Breast epithelium (tissue), 3 donors: Measurements from ENCODE around the gene CHCHD6.

Experiments
- POLR2A ChIP-seq: fragments of 450-650 bp; IDR thresholded peaks from one replicate; pipeline ENCODE4 v1.6.1; 2016; ENCODE audit warnings: antibody characterized with exemption, mild to moderate bottlenecking, moderate library complexity
- TF ChIP-seq, protein P1 (sequence below), 3 donors: fragments of 450-650 bp; IDR thresholded peaks; one replicate each; pipeline ENCODE4 v1.5.1; 2016 to 2017; ENCODE audit warnings: antibody characterized with exemption in 3 of 3, mild to moderate bottlenecking in 3 of 3, moderate library complexity in 3 of 3

DNA sequence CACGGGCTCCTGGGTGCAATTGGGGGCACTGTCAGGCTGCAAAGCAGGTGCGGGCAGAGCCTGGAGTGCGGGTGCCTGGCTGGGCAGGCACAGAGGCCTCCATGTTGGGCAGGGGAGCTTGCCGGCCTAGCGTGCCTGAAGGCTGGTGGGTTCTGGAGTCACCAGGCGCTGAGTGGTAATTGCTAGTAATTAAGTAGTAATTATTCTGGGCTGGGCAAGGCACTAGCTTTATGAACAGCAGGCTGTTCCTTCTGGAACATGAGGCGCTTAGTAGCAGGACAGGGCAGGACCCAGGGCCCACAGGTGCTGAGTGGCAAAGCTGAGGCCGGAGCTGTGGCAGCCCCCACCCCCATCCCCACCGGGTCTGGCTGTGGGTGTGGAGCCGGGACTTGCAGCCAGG lies 304.2 kb downstream of the CHCHD6 start:
- TF ChIP-seq, protein P1, sequence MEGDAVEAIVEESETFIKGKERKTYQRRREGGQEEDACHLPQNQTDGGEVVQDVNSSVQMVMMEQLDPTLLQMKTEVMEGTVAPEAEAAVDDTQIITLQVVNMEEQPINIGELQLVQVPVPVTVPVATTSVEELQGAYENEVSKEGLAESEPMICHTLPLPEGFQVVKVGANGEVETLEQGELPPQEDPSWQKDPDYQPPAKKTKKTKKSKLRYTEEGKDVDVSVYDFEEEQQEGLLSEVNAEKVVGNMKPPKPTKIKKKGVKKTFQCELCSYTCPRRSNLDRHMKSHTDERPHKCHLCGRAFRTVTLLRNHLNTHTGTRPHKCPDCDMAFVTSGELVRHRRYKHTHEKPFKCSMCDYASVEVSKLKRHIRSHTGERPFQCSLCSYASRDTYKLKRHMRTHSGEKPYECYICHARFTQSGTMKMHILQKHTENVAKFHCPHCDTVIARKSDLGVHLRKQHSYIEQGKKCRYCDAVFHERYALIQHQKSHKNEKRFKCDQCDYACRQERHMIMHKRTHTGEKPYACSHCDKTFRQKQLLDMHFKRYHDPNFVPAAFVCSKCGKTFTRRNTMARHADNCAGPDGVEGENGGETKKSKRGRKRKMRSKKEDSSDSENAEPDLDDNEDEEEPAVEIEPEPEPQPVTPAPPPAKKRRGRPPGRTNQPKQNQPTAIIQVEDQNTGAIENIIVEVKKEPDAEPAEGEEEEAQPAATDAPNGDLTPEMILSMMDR (IDR thresholded peaks at IDR 0.05) = no peak
- TF ChIP-seq POLR2A = no peak
